Esophagus squamous epithelium (tissue), 4 donors: ENCODE measurements around the gene COL4A1.

Experiments
- CTCF ChIP-seq, 6 experiments: fragments of 450-650 bp in 4 of 6; fragments of 200-600 bp in 2 of 6; sonication (generic) in 2 of 6; IDR thresholded peaks; one replicate each; pipeline ENCODE4 v1.5.1; 2016 to 2019; ENCODE audit warnings: antibody characterized with exemption in 6 of 6, mild to moderate bottlenecking in 4 of 6, moderate library complexity in 4 of 6
- POLR2A ChIP-seq, 4 donors: fragments of 450-650 bp; IDR thresholded peaks; one replicate each; pipeline ENCODE4 v1.6.1; 2017; ENCODE audit warnings: antibody characterized with exemption in 4 of 4, mild to moderate bottlenecking in 4 of 4, moderate library complexity in 3 of 4

GRCh38 chr13:110294622-110295021 is 12.3 kb downstream of the COL4A1 start:
- TF ChIP-seq POLR2A (IDR thresholded peaks at IDR 0.05), result no peak
- no peak for TF ChIP-seq CTCF (IDR thresholded peaks at IDR 0.05)
